H1 (cell line): ENCODE data around the gene ZBTB37. TPM values are rescaled to one million over a fixed set of nuclear protein-coding genes. Genes with fewer than 3 reads are reported as not detected.

Experiments used
- CTCF ChIA-PET: fragments of 300-600 bp; sonication (Branson Sonifier 250); formaldehyde crosslinking; loops from one replicate; lab custom pipeline; 2021; ENCODE audit not compliant: partially characterized antibody; lab: Charles Lee
- POLR2A ChIA-PET: fragments of 300-600 bp; sonication (Branson Sonifier 250); formaldehyde crosslinking; loops from one replicate; lab custom pipeline; 2021; ENCODE audit warnings: inconsistent platforms; ENCODE audit not compliant: partially characterized antibody; lab: Charles Lee
- DNase-seq, 2 experiments: peaks; one replicate each; pipeline versions ENCODE4 v3.0.0 to v3.0.0-alpha.2; 2010 to 2022; ENCODE audit warnings: low spot score in 2 of 2, low read depth in 1 of 2, mixed read lengths in 1 of 2
- FAIRE-seq: peaks from 2 replicates; lab custom pipeline; 2011; peaks lifted over from hg19 to GRCh38; lab: Jason Lieb, UNC
- H2AFZ ChIP-seq: 2 replicates; pipeline ENCODE4 v1.8.1; 2012; ENCODE audit warnings: low read length, inconsistent platforms
- H2AK5ac ChIP-seq: 2 replicates; pipeline ENCODE4 v1.6.1; 2013; ENCODE audit warnings: low read depth, low read length
- H2BK120ac ChIP-seq: replicated peaks from 2 replicates; pipeline ENCODE3; 2013; ENCODE audit warnings: low read depth, low read length, inconsistent platforms
- H2BK12ac ChIP-seq: 2 replicates; pipeline ENCODE4 v1.6.1; 2013; ENCODE audit warnings: low read depth, low read length
- H2BK15ac ChIP-seq: 2 replicates; pipeline ENCODE4 v1.6.1; 2013; ENCODE audit warnings: low read length
- H2BK20ac ChIP-seq: 2 replicates; pipeline ENCODE4 v1.6.1; 2013; ENCODE audit warnings: low read length
- H2BK5ac ChIP-seq: 2 replicates; pipeline ENCODE4 v1.6.1; 2013; ENCODE audit warnings: low read depth, low read length
- H3K14ac ChIP-seq: 2 replicates; pipeline ENCODE4 v1.6.1; 2013; ENCODE audit warnings: inconsistent platforms; ENCODE audit not compliant: insufficient read length
- H3K18ac ChIP-seq: 2 replicates; pipeline ENCODE4 v1.6.1; 2013; ENCODE audit warnings: low read length; ENCODE audit errors: extremely low read depth
- H3K23ac ChIP-seq: 2 replicates; pipeline ENCODE4 v1.6.1; 2013; ENCODE audit warnings: inconsistent platforms; ENCODE audit not compliant: insufficient read length
- H3K23me2 ChIP-seq: 2 replicates; pipeline ENCODE4 v1.6.1; 2013; ENCODE audit warnings: low read depth, low read length
- H3K27ac ChIP-seq: 2 replicates; pipeline ENCODE4 v1.6.1; 2011; ENCODE audit warnings: low read depth, low read length, inconsistent platforms
- H3K27me3 ChIP-seq, 4 experiments: replicated peaks in 1 of 4; 1 replicate in 1 of 4; 2 replicates in 3 of 4; pipeline versions ENCODE4 v1.6.1 to v1.8.1; 2011 to 2013; ENCODE audit warnings: low read length in 3 of 4, mild to moderate bottlenecking in 3 of 4, inconsistent platforms in 2 of 4, mixed read lengths in 2 of 4, moderate library complexity in 1 of 4; ENCODE audit not compliant: control insufficient read depth in 3 of 4, insufficient read depth in 3 of 4; ENCODE audit errors: extremely low read depth in 1 of 4
- H3K36me3 ChIP-seq, 4 experiments: 2 replicates each; pipeline versions ENCODE4 v1.6.1 to v1.8.1; 2011 to 2013; ENCODE audit warnings: mild to moderate bottlenecking in 4 of 4, low read length in 3 of 4, moderate library complexity in 2 of 4, control low read depth in 1 of 4, inconsistent platforms in 1 of 4; ENCODE audit not compliant: insufficient read depth in 4 of 4, control insufficient read depth in 2 of 4
- H3K4ac ChIP-seq: replicated peaks from 2 replicates; pipeline ENCODE3; 2013; ENCODE audit warnings: low read length, low read depth, mixed read lengths, inconsistent platforms; ENCODE audit not compliant: insufficient read length
- H3K4me1 ChIP-seq, 4 experiments: replicated peaks in 1 of 4; 1 replicate in 1 of 4; 2 replicates in 3 of 4; pipeline versions ENCODE4 v1.6.1 to v1.8.1; 2011 to 2013; ENCODE audit warnings: low read length in 3 of 4, inconsistent platforms in 2 of 4, mixed read lengths in 1 of 4; ENCODE audit not compliant: insufficient read depth in 4 of 4, control insufficient read depth in 3 of 4
- H3K4me2 ChIP-seq, 2 experiments: 2 replicates each; pipeline versions ENCODE4 v1.6.1 to v1.8.1; 2011 to 2013; ENCODE audit warnings: low read depth in 2 of 2, low read length in 2 of 2, control low read depth in 1 of 2, inconsistent platforms in 1 of 2, mild to moderate bottlenecking in 1 of 2; ENCODE audit not compliant: insufficient read depth in 1 of 2
- H3K4me3 ChIP-seq, 4 experiments: fragments of 200-600, 300-600 bp in 1 of 4; sonication (generic), shearing (Covaris generic), sonication (Bioruptor Twin) in 1 of 4; 2 replicates each; pipeline versions ENCODE4 v1.5.1 to v1.8.1; 2011 to 2016; ENCODE audit warnings: low read length in 4 of 4, low read depth in 3 of 4, control low read depth in 2 of 4, inconsistent platforms in 2 of 4, mild to moderate bottlenecking in 2 of 4, mixed read lengths in 1 of 4, moderate library complexity in 1 of 4; ENCODE audit not compliant: insufficient read depth in 2 of 4; ENCODE audit errors: extremely low read depth in 1 of 4
- H3K56ac ChIP-seq: replicated peaks from 2 replicates; pipeline ENCODE3; 2013; ENCODE audit warnings: low read depth, mild to moderate bottlenecking, mixed read lengths, low read length, inconsistent platforms; ENCODE audit not compliant: insufficient read length
- H3K79me1 ChIP-seq: 2 replicates; pipeline ENCODE4 v1.6.1; 2013; ENCODE audit warnings: low read depth, low read length, control low read depth
- H3K79me2 ChIP-seq, 2 experiments: 2 replicates each; pipeline versions ENCODE4 v1.6.1 to v1.8.1; 2012 to 2013; ENCODE audit warnings: low read length in 2 of 2, mild to moderate bottlenecking in 2 of 2, inconsistent platforms in 1 of 2; ENCODE audit not compliant: insufficient read depth in 2 of 2, control insufficient read depth in 1 of 2
- H3K9ac ChIP-seq, 4 experiments: replicated peaks in 1 of 4; 1 replicate in 1 of 4; 2 replicates in 3 of 4; pipeline versions ENCODE4 v1.6.1 to v1.8.1; 2011 to 2013; ENCODE audit warnings: low read depth in 3 of 4, low read length in 3 of 4, control low read depth in 2 of 4, mild to moderate bottlenecking in 2 of 4, moderate library complexity in 2 of 4, inconsistent platforms in 1 of 4; ENCODE audit errors: extremely low read depth in 1 of 4
- H3K9me3 ChIP-seq, 2 experiments: 2 replicates each; pipeline versions ENCODE4 v1.6.1 to v1.8.1; 2012 to 2013; ENCODE audit warnings: mild to moderate bottlenecking in 2 of 2, moderate library complexity in 2 of 2, control low read depth in 1 of 2, inconsistent platforms in 1 of 2, low read depth in 1 of 2, low read length in 1 of 2, mixed read lengths in 1 of 2; ENCODE audit not compliant: insufficient read depth in 2 of 2
- H4K20me1 ChIP-seq, 2 experiments: replicated peaks in 1 of 2; 2 replicates each; pipeline versions ENCODE3 to v1.8.1; 2011 to 2013; ENCODE audit warnings: inconsistent platforms in 2 of 2, low read length in 2 of 2, mild to moderate bottlenecking in 1 of 2; ENCODE audit not compliant: insufficient read depth in 2 of 2, control insufficient read depth in 1 of 2
- H4K5ac ChIP-seq: 2 replicates; pipeline ENCODE4 v1.6.1; 2013; ENCODE audit warnings: low read length, low read depth, mixed read lengths, inconsistent platforms; ENCODE audit not compliant: insufficient read length
- H4K8ac ChIP-seq: 2 replicates; pipeline ENCODE4 v1.8.0; 2013; ENCODE audit warnings: mild to moderate bottlenecking, moderate library complexity, low read length, inconsistent platforms; ENCODE audit not compliant: insufficient read depth; ENCODE audit errors: extremely low read depth
- H4K91ac ChIP-seq: replicated peaks from 2 replicates; pipeline ENCODE3; 2013; ENCODE audit warnings: low read length, mixed read lengths, inconsistent platforms; ENCODE audit not compliant: insufficient read length
- CREB1 ChIP-seq: IDR thresholded peaks from 2 replicates; pipeline ENCODE4 v1.6.1; 2012; ENCODE audit warnings: inconsistent platforms
- CTBP2 ChIP-seq: IDR thresholded peaks from 2 replicates; pipeline ENCODE4 v1.7.0; 2011; ENCODE audit warnings: borderline replicate concordance, mild to moderate bottlenecking, moderate library complexity, mixed read lengths, low read length; ENCODE audit not compliant: insufficient read depth, insufficient read length
- CTCF ChIP-seq, 3 experiments: IDR thresholded peaks; 1 replicate in 2 of 3; 2 replicates in 1 of 3; pipeline versions ENCODE4 v1.5.1 to v1.6.1; 2011; ENCODE audit warnings: low read length in 3 of 3, mild to moderate bottlenecking in 3 of 3, inconsistent platforms in 2 of 3, low read depth in 1 of 3, moderate library complexity in 1 of 3; ENCODE audit not compliant: insufficient read depth in 1 of 3; ENCODE audit errors: control extremely low read depth in 1 of 3
- EZH2 ChIP-seq: fragments of 200-600 bp; sonication (generic); IDR thresholded peaks from 2 replicates; pipeline ENCODE4 v1.7.1; 2012; ENCODE audit warnings: low read depth, mild to moderate bottlenecking, moderate library complexity, low read length, inconsistent platforms; ENCODE audit not compliant: severe bottlenecking
- HDAC6 ChIP-seq: IDR thresholded peaks from one replicate; pipeline ENCODE4 v1.7.1; 2012; ENCODE audit warnings: low read depth, mild to moderate bottlenecking, inconsistent platforms, low read length, moderate library complexity
- KDM5A ChIP-seq: fragments of 200-600 bp; IDR thresholded peaks from 2 replicates; pipeline ENCODE4 v1.7.1; 2012; ENCODE audit warnings: mild to moderate bottlenecking, low read length, inconsistent platforms, mixed read lengths
- RBBP5 ChIP-seq: IDR thresholded peaks from 2 replicates; pipeline ENCODE4 v1.7.1; 2012; ENCODE audit warnings: low read depth, mild to moderate bottlenecking, inconsistent platforms, low read length, moderate library complexity, borderline replicate concordance
- SRF ChIP-seq: IDR thresholded peaks from 2 replicates; pipeline ENCODE4 v1.6.1; 2011; ENCODE audit warnings: mild to moderate bottlenecking, low read depth, low read length, moderate library complexity
- SUZ12 ChIP-seq: fragments of 200-600 bp; sonication (generic); IDR thresholded peaks from 2 replicates; pipeline ENCODE4 v1.6.1; 2012; ENCODE audit warnings: mild to moderate bottlenecking, inconsistent platforms, low read length, moderate library complexity, mixed read lengths
- TEAD4 ChIP-seq: IDR thresholded peaks from 2 replicates; pipeline ENCODE4 v1.6.1; 2012; ENCODE audit warnings: low read depth, low read length, inconsistent platforms, mixed read lengths
- WGBS, 2 experiments: shearing (Covaris generic) in 1 of 2; methylation state at CpG; one replicate each; pipeline versions ENCODE4 v1.1.6 to v1.1.7; 2013 to 2015; ENCODE audit warnings: low lambda C conversion rate in 2 of 2, mixed read lengths in 2 of 2, inconsistent platforms in 1 of 2, low coverage in 1 of 2, missing lambda C conversion rate in 1 of 2; ENCODE audit not compliant: insufficient replicate concordance in 2 of 2, insufficient coverage in 1 of 2, insufficient read length in 1 of 2; ENCODE audit errors: extremely low coverage in 1 of 2, missing lambda C conversion rate in 1 of 2; 5-methylcytosine and 5-hydroxymethylcytosine counted together
- polyA plus RNA-seq, 7 experiments: library from polyadenylated mRNA; depleted of rRNA in 3 of 7; stranded (reverse) in 5 of 7; unstranded in 2 of 7; fragments of >200 nt in 5 of 7; fragments of 200-250 nt in 2 of 7; gene quantifications; 1 replicate in 5 of 7; 2 replicates in 1 of 7; 4 replicates in 1 of 7; pipeline versions ENCODE4 v1.2.1 to v1.2.3, GENCODE V29; 2011 to 2013; ENCODE audit warnings: missing spikeins in 2 of 7, mixed read lengths in 2 of 7
- total RNA-seq: library from RNA; stranded (reverse); fragmentation: NEBNext Ultra II Directional; extraction: Animal tissue kit (Norgen Biotek cat#: 25700); gene quantifications from 2 replicates; pipeline ENCODE4 v1.2.1, GENCODE V29; 2021
- TF ChIP-seq, protein P1 (sequence below): IDR thresholded peaks from 2 replicates; pipeline ENCODE4 v1.6.1; 2011; ENCODE audit warnings: low read depth, mild to moderate bottlenecking, low read length; ENCODE audit not compliant: insufficient read depth

Gene ZBTB37
- total and polyA plus RNA-seq, 2 of the 8 experiments (the other 6 are each of a cell fraction or from before 2014, with no cell fraction given), result 1.7 to 12.5 TPM

- no peak for FAIRE-seq
- H3K27me3 ChIP-seq, result no peaks in the 10 kb centered on the region
- H3K4me3 ChIP-seq, result no peak overlapping the region
- no peak overlapping the region for H3K9ac ChIP-seq
- H2BK12ac ChIP-seq, result no peak overlapping the region
- H2BK120ac ChIP-seq, result no peak overlapping the region
- no peak overlapping the region for H3K27ac ChIP-seq
- H3K56ac ChIP-seq, result no peak overlapping the region
- H4K20me1 ChIP-seq, result no peaks in the 10 kb centered on the region
- H3K79me2 ChIP-seq, result no peaks in the 10 kb centered on the region
- H3K14ac ChIP-seq, result no peak overlapping the region
- H3K4me2 ChIP-seq, result no peak overlapping the region
- H2BK5ac ChIP-seq, result no peak overlapping the region
- H2BK20ac ChIP-seq, result no peak overlapping the region
- no peak overlapping the region for H2AK5ac ChIP-seq
- no peaks in the 10 kb centered on the region for H3K9me3 ChIP-seq
- no peak overlapping the region for H3K23ac ChIP-seq
- peaks cover 9 to 76% (median 37%) of the 10 kb centered on the region in 4 experiments for H3K36me3 ChIP-seq
- H3K23me2 ChIP-seq, result no peaks in the 10 kb centered on the region
- no peak overlapping the region for H4K8ac ChIP-seq
- no peaks in the 10 kb centered on the region for H3K79me1 ChIP-seq
- no peak overlapping the region for H3K18ac ChIP-seq
- H3K4me1 ChIP-seq, result no peaks in the 10 kb centered on the region
- H3K4ac ChIP-seq, result no peak overlapping the region
- ChIA-PET POLR2A (no interaction called here), CTCF (no interaction called here)
- H4K5ac ChIP-seq, result no peak overlapping the region
- no peak overlapping the region for H2BK15ac ChIP-seq
- no peak overlapping the region for H4K91ac ChIP-seq
- DNase-seq, result no peak
- H2AFZ ChIP-seq, result no peak overlapping the region
- 98% methylated on average over 4 of the region's 4 CpGs; no CpG with 5 or more reads in 1 of the 2 experiments for WGBS, 2 experiments
- no peak for TF ChIP-seq KDM5A
- no peak for TF ChIP-seq RBBP5
- TF ChIP-seq CTBP2, result no peak
- no peak for TF ChIP-seq CREB1
- TF ChIP-seq, protein P1, sequence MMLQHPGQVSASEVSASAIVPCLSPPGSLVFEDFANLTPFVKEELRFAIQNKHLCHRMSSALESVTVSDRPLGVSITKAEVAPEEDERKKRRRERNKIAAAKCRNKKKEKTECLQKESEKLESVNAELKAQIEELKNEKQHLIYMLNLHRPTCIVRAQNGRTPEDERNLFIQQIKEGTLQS, result no peak
- no peak for TF ChIP-seq TEAD4
- TF ChIP-seq SRF, result no peak
- TF ChIP-seq HDAC6, result no peak
- no peak for TF ChIP-seq SUZ12
- no peak for TF ChIP-seq EZH2
- no peak for TF ChIP-seq CTCF (IDR thresholded peaks at IDR 0.05; ENCODE audit: control extremely low read depth in 1 of 3, insufficient read depth in 1 of 3, low read depth in 1 of 3, low read length in 3 of 3)
These were observed 80.4 kb downstream of the ZBTB37 start for GRCh38 chr1:173948594-173948993.
